OCI-LY1 (cell line): Measurements from ENCODE around the gene CXCL12.

ENCODE experiments used
- EZH2 ChIP-seq: fragments of 200-600 bp; sonication (generic), shearing (Covaris generic); IDR thresholded peaks from 2 replicates; pipeline ENCODE4 v1.8.0; 2017; ENCODE audit warnings: borderline replicate concordance, mixed run types, mild to moderate bottlenecking, antibody characterized with exemption, low read length, moderate library complexity, mixed read lengths
- TF ChIP-seq, protein P1 (sequence below): fragments of 200-600 bp; sonication (generic), shearing (Covaris generic); IDR thresholded peaks from 2 replicates; pipeline ENCODE4 v1.5.1; 2017; ENCODE audit warnings: mild to moderate bottlenecking, antibody characterized with exemption, low read length, moderate library complexity, mixed read lengths

DNA sequence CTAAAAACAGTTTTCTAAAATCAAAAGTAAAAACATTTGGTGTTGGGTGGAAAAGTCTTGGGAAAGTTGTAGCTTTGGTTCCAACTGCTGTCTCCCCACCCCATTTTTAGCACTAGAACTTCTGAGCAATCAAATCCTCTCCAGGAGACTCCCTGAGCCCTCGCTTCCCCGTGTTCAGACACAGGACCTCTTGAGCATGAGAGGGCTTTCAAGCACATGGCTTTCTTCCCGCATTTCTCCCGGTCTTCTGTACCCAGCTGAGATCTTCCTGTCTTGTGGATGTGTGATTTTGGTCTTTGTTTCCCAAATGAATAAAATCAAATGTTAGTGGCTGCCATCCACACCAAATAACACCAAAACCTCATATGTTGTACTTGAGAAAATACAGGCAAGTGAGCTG, 5.0 kb downstream of the CXCL12 start:
- TF ChIP-seq, protein P1, sequence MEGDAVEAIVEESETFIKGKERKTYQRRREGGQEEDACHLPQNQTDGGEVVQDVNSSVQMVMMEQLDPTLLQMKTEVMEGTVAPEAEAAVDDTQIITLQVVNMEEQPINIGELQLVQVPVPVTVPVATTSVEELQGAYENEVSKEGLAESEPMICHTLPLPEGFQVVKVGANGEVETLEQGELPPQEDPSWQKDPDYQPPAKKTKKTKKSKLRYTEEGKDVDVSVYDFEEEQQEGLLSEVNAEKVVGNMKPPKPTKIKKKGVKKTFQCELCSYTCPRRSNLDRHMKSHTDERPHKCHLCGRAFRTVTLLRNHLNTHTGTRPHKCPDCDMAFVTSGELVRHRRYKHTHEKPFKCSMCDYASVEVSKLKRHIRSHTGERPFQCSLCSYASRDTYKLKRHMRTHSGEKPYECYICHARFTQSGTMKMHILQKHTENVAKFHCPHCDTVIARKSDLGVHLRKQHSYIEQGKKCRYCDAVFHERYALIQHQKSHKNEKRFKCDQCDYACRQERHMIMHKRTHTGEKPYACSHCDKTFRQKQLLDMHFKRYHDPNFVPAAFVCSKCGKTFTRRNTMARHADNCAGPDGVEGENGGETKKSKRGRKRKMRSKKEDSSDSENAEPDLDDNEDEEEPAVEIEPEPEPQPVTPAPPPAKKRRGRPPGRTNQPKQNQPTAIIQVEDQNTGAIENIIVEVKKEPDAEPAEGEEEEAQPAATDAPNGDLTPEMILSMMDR = no peak
- no peak for TF ChIP-seq EZH2
